Limb (tissue), 2 donors: ENCODE data around the gene FAM3D.
"Not testable (repeated sequence)": the region's sequence is repeated elsewhere in the genome, so short reads cannot be mapped to it uniquely, and the experiment has no call there.

ENCODE experiments used
- DNase-seq, 2 donors: peaks; one replicate each; pipeline ENCODE4 v3.0.0-alpha.2; 2016; ENCODE audit errors: extremely low spot score in 2 of 2

The FAM3D gene

GRCh38 chr3:58683466-58683865 lies 16.9 kb upstream of the FAM3D start:
- DNase-seq, result no peak

- peak in 1 of 2 donors; percentile 68 for DNase-seq
These were observed 16.5 kb upstream of the FAM3D start for GRCh38 chr3:58683001-58683458.

GRCh38 chr3:58681863-58682262 lies 15.3 kb upstream of the FAM3D start:
- no peak for DNase-seq

- DNase-seq, result no peak
These were observed 14.4 kb upstream of the FAM3D start for GRCh38 chr3:58680879-58681525.

DNA sequence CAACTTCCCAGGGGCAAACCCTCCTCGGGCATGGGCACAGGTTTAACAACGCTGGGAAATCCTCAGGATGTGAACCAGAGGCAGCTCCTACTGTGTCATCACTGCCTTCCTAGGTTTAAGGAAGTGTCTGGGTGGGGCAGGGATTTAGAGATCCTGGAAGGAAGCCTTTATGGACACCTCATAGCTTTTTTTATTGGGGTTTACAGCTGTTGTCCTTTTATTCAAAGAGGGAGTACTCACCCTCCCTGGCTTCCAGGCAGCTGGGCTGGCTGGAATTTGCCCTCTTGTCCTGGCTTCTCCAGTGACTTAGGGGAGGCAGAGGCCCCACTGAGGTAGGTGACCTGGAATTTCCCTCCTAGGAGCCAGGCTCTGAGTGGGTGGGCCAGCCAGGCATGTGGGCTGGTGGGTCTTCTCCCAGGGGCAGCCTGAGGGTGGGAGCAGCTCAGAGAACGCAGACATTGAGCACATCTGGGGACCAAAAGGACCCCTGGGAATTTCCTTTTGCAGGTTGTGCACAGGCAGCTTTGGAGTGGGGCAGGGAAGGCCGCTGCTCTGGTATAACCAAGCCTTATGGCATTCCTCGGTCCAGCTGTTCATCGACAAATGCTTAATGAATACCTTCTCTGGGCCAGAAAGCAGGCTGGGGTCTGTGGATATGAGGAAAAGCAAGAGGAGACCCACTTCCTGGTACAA lies 13.5 kb upstream of the FAM3D start:
- peak in 1 of 2 donors; percentile 43 for DNase-seq

GRCh38 chr3:58679446-58679845 lies 12.9 kb upstream of the FAM3D start:
- peak in 1 of 2 donors; percentile 51 for DNase-seq

DNA sequence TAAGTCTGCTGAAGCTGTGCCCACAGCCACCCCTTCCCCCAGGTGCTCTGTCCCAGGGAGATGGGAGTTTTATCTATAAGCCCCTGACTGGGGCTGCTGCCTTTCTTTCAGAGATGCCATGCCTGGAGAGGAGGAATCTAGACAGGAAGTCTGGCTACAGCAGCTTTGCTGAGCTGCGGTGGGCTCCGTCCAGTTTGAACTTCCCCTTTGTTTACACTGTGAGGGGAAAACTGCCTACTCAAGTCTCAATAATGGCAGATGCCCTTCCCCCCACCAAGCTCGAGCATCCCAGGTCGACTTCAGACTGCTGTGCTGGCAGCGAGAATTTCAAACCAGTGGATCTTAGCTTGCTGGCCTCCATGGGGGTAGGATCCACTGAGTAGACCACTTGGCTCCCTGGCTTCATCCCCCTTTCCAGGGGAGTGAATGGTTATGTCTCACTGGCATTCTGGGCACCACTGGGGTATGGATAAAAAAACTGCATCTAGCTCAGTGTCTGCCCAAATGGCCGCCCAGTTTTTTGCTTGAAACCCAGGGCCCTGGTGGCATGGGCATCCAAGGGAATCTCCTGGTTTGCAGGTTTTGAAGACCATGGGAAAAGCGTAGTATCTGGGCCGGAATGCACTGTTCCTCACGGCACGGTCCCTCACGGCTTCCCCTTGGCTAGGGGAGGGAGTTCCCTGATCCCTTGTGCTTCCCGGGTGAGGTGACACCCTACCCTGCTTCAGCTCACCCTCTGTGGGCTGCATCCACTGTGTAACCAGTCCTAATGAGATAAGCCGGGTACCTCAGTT lies 11.8 kb upstream of the FAM3D start:
- not testable (repeated sequence) for DNase-seq

DNA sequence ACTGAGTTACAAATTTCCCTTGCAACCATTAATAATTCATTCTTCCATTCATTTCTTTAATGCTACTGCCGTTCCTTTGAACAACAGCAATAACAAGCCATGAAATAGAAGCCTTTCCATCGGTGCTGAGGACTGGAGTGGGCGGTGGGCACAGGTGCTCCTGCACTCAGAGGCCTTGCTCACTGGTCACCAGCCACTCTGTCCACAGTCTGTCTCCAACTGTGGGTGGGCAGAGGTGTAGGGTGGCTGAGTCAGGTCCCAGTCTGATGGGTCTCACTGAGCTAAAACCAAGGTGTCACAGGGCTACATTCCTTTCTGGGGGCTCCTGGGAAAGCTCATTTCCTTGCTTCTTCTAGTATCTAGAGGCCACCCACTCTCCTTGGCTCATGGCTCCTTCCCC lies 6.3 kb upstream of the FAM3D start:
- peak in 1 of 2 donors; percentile 6 for DNase-seq

- peak in 1 of 2 donors; percentile 0 for DNase-seq
These were observed 5.9 kb upstream of the FAM3D start for GRCh38 chr3:58672451-58672850.

GRCh38 chr3:58670506-58671135 lies 4.0 kb upstream of the FAM3D start:
- DNase-seq, result peak in 1 of 2 donors; percentile 17

DNA sequence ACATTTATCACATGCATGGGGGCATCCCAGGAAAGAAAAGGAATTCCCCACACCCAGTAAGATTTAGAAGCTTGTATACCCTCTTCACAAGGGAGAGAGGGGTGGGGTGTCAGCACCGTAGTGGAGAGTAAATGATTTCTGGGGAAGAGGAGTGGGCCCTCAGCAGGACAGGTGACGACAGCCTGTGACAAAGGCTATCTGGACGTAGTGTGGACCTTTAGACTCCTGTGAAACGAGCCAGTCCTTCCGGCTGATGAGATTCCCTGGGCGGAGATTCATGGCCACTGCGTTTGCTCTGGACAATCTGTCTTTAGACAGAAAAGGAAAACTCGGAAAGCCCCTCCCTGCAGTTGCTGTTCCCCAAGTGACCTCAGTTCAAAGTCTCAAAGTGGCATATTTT lies 1.7 kb upstream of the FAM3D start:
- peak in 1 of 2 donors; percentile 2 for DNase-seq

DNA sequence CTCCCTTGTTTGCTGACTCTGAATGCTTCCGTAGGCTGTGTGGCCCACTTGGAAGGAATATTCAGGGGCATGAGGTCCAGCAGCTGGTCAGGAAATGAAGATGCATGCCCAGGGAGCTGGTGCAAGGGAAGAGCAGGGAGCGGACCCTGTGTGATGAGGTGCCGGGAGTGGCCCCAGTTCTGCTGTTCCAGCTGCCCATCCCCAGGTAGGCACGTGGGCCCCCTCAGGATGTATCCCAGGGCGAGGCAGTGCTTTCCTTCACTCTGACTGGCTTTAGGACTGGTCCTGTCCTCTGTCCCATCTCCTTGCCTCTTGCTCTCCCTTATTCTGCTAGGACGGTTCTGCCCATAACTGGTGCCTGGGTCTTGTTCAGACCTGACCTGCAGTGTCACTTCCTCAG lies 1.1 kb upstream of the FAM3D start:
- DNase-seq, result no peak

DNA sequence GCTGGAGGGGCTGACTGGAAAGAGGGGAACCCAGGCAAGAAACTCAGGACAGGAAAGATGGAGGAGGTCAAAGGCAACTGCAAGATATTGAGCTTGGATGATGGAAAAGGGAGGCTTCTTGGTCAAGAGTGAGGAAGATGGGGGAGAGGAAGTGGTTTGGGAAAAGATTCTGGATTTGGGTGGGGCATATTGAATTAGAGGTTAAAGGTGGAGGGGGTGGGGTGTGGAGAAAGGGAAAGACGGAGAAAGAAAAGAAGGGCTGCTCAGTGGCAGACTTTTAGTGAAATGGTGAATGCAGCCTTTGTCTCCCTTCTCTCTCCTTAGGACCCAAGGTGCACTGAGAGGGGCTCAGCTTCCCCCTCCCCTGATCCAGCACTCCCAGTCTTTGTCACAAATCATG lies 655 bp upstream of the FAM3D start:
- no peak for DNase-seq

GRCh38 chr3:58665405-58665804 lies 1.2 kb downstream of the FAM3D start:
- DNase-seq, result no peak

DNA sequence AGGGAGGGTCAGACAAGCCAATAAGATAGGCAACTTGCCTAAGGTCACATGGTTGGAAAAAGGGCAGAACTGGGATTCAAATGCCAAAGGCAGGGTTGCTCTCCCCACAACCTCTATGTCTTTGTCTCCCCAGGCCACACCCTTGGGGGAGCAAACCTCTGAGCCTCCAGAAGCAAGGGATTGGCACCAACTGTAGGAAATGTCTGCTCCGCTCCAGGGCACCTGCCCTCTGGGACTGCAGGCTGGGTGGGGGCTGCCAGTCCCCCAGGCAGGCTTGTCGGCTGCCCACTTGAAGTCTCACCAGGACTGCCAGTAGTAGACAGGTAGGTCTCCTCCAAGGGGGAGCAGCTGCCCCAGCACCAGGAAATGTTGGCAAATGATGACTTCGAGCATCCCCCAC lies 2.0 kb downstream of the FAM3D start:
- no peak for DNase-seq

DNA sequence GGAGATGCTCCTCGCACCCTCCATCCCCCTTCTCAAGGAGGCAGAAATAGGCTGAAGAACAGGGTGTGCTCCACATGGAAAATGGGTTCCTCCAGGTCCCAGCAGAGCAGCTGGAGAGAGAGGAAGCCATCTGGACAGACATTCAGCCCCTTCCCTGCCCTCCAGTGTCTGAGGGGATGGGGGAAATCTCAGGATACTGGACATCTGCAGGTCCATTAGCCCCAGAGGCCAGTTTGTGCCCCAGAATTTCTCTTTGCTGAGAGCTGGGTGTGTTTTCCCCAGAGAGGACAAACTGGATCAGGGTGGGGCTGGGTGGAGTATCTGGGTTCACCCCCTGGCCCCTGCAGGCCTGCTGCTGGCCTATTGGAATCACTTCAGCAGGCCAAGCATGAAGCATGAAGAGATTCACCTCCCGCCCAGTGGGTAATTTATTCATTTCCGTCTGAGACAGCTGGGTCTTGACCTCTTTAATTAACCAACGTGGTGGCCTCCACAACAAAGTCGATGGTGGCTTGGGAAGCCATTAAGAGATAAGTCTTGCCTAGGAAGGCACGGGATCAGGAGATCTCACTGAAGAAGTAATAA lies 4.6 kb downstream of the FAM3D start:
- no peak for DNase-seq

- DNase-seq, result no peak
These were observed 5.6 kb downstream of the FAM3D start for GRCh38 chr3:58660998-58661397.

GRCh38 chr3:58659051-58659675 lies 7.4 kb downstream of the FAM3D start:
- no peak for DNase-seq

DNA sequence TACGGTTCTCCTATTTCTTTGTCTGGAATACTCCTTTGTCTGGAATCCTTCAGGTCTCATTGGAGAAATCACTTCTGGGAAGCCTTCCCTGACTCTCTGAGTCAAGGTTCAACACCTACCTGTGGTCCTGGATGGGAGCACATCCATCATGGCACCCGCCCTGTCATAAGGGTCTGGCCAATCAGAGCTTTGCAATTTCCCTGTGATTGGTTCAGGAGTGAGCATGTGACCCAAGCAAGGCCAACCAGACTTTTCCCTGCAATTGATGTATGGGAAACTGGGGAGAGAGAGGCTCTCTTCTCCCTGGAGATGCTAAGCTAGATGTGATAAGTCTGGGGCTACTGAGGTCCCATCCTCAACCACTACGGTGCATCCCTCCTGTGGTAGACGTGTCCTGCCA lies 8.1 kb downstream of the FAM3D start:
- no peak for DNase-seq

DNA sequence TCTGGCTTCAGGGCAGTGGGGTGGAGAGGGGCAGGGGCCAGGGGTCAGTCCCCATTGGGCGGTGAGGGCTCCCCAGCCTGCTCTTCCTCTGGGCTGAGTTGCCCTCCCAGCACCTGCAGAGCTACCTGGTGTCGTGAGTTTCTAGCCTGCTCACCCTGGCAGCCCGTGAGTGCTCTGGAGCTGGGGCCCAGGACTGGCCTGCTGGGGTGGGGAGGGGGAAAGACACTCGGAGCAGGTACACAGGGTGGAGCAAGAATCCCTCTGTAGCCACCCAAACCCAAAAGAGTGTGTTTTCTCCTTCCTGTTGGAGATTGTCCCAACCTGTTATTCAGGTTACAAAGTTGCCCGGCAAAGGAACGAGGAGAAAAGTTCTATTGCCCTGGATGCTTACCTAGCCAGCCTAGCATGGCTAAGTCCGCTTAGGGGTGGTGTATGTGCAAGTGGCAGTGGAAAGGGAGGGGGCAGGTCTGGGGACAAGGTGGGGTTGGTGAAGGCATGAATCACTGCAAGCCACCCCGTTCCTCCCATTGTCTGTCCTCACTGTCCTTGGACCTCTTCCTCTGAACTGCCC lies 8.9 kb downstream of the FAM3D start:
- no peak for DNase-seq
